ENCODE data around the gene CLRN1. TPM values are rescaled to one million over a fixed set of nuclear protein-coding genes. Genes with fewer than 3 reads are reported as not detected.

The CLRN1 gene
- total and polyA plus RNA-seq, 2 of the 13 experiments (the other 11 are each of a cell fraction or from before 2014, with no cell fraction given): not detected

DNA sequence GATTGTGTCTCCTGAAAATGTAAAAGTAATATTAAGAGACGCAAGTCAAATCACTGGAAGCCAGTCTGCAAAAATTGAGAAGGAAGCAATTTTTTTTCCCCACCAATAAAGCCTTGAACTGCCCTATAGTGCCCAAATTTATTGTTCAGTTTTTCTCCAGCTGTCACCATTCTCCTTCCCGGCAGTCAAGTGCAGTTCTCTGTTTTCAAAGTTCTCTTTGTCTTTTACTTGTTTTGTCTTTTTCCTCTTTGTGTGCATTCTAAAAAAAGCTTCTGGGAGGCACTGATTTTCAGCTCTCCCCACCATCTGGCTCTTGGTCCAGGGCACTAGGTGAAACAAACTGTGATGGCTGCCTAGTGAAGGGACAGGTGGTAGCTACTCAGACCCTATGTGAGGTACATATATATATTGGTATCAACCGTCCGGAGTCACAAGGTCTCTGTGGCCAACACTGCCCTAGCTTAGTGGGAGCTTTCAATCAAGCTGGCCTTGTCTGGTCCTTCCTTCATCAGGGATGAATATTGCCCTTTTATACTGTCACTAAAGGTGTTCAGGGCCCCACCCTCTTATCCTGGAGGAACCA, 6.1 kb upstream of the CLRN1 start:
- in situ Hi-C loops (cut with HindIII; ENCODE audit: extremely low pct_ligation_motif_present, low pct_unique_long_range_greater_than_20kb) (no loop called here), intact Hi-C loops (cut with micrococcal nuclease; ENCODE audit: unreplicated experiment) (no loop called here)
- TF ChIP-seq PHF21A (CRISPR knock-in tag; IDR thresholded peaks at IDR 0.05) (no peak), ATAD3A (CRISPR knock-in tag; IDR thresholded peaks at IDR 0.05) (no peak), KLF6 (CRISPR knock-in tag; IDR thresholded peaks at IDR 0.05) (no peak)
- TF ChIP-seq, protein P1, sequence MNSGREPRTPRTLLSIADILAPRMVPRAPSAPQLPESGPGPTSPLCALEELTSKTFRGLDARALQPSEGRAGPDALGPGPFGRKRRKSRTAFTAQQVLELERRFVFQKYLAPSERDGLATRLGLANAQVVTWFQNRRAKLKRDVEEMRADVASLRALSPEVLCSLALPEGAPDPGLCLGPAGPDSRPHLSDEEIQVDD (CRISPR knock-in tag; IDR thresholded peaks at IDR 0.05; ENCODE audit: borderline replicate concordance): no peak
- TF ChIP-seq, protein P2, sequence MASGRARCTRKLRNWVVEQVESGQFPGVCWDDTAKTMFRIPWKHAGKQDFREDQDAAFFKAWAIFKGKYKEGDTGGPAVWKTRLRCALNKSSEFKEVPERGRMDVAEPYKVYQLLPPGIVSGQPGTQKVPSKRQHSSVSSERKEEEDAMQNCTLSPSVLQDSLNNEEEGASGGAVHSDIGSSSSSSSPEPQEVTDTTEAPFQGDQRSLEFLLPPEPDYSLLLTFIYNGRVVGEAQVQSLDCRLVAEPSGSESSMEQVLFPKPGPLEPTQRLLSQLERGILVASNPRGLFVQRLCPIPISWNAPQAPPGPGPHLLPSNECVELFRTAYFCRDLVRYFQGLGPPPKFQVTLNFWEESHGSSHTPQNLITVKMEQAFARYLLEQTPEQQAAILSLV (CRISPR knock-in tag; IDR thresholded peaks at IDR 0.05; ENCODE audit: borderline replicate concordance): no peak
- TF ChIP-seq, protein P3, sequence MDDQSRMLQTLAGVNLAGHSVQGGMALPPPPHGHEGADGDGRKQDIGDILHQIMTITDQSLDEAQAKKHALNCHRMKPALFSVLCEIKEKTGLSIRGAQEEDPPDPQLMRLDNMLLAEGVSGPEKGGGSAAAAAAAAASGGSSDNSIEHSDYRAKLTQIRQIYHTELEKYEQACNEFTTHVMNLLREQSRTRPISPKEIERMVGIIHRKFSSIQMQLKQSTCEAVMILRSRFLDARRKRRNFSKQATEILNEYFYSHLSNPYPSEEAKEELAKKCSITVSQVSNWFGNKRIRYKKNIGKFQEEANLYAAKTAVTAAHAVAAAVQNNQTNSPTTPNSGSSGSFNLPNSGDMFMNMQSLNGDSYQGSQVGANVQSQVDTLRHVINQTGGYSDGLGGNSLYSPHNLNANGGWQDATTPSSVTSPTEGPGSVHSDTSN (CRISPR knock-in tag; IDR thresholded peaks at IDR 0.05; ENCODE audit: borderline replicate concordance): no peak
- Histone ChIP-seq H3K4me3 (replicated peaks in 1 of 3; ENCODE audit: insufficient read depth in 1 of 3, low read depth in 2 of 3, low read length in 3 of 3) (no peak overlapping the region), H3K9ac (ENCODE audit: insufficient read depth, low read depth, low read length) (no peak overlapping the region), H3K4me2 (ENCODE audit: low read depth, low read length) (no peak overlapping the region), H4K20me1 (ENCODE audit: insufficient read depth, low read length) (no peaks in the 10 kb centered on the region), H3K27me3 (ENCODE audit: control insufficient read depth in 1 of 2, insufficient read depth in 2 of 2, low read length in 2 of 2) (peaks cover 0 to 4% of the 10 kb centered on the region in 2 experiments; a peak in 2 of 5 replicates), H3K36me3 (replicated peaks in 1 of 2; ENCODE audit: control insufficient read depth in 1 of 2, insufficient read depth in 2 of 2, low read length in 2 of 2) (no peaks in the 10 kb centered on the region), H3K9me3 (ENCODE audit: low read length) (no peaks in the 10 kb centered on the region), H3K27ac (ENCODE audit: extremely low read length, insufficient read depth, low read length) (no peak overlapping the region), H3K4me1 (ENCODE audit: insufficient read depth, low read length) (no peaks in the 10 kb centered on the region), H2AFZ (ENCODE audit: low read length) (no peak overlapping the region), H3K79me2 (ENCODE audit: insufficient read depth, low read length) (no peaks in the 10 kb centered on the region)
- POLR2A ChIA-PET: no interaction called here
- DNase-seq (ENCODE audit: low spot score) (no peak), FAIRE-seq (no peak), ATAC-seq (no peak)
- WGBS (ENCODE audit: low lambda C conversion rate): 74% methylated on average over 4 of the region's 4 CpGs
- BruUV-seq (replicated peaks): no TSS peak
- CTCF ChIA-PET (ENCODE audit: low intra/inter-chr PET ratio, low total read pairs): no interaction called here

Measured in HepG2 (cell line).